IPS DF 4.7 (cell line): ENCODE data around the gene GALNT4.

Source experiments
- DNase-seq: peaks from one replicate; pipeline ENCODE4 v3.0.0-alpha.2; 2013; ENCODE audit warnings: low spot score; ENCODE audit errors: extremely low read depth

GALNT4 gene

DNA sequence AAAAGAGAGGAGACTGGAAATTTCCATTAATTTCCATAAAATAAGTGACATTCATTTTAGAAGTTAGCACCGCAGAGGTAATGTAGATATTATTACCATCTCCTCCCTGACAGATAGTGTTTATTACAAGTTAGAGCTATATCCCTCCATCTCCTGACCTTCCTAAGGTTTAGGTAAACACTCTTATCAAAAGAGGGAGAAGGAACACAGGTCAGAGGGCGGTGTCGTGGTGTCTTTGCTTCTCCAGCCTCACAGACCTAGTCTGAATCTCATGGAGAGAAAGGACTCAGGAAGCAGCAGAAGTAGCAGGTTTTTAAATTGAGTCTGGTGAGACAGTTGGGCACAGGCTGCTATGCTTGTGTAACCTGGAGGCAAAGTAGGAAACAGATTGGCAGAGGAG is 12.8 kb upstream of the GALNT4 start:
- no peak for DNase-seq

DNA sequence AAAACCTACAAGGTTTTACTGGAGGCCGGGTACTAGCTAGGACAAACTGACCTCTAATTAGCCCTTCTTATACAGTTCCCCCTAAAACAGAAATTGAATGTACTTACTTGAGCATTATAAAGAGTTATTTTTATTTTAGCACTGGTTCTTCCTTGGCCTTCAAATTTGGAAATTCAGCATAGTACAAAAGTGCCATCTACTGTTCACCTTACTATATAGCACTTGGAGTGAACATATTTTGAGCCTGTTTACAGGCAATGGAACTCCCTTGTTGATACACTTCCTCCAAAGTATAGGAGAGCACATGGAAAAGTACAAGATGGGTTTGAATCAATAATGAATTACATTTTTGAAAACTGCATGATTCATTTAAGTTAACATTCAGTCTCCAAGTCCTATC is 5.1 kb upstream of the GALNT4 start:
- DNase-seq = no peak

DNA sequence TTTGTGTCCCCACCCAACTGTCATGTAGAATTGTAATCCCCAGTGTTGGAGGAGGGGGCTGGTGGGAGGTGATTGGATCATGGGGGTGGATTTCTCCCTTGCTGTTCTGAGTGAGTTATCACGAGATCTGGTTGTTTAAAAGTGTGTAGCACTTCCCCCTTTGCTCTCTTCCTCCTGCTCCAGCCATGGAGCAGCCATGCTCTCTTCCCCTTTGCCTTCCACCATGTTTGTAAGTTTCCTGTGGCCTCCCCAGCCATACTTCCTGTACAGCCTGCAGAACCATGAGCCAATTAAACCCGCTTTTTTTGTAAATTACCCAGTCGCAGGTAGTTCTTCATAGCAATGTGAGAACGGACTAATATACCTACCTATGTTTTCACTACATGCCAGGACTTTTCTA is 3.8 kb upstream of the GALNT4 start:
- DNase-seq = no peak

DNA sequence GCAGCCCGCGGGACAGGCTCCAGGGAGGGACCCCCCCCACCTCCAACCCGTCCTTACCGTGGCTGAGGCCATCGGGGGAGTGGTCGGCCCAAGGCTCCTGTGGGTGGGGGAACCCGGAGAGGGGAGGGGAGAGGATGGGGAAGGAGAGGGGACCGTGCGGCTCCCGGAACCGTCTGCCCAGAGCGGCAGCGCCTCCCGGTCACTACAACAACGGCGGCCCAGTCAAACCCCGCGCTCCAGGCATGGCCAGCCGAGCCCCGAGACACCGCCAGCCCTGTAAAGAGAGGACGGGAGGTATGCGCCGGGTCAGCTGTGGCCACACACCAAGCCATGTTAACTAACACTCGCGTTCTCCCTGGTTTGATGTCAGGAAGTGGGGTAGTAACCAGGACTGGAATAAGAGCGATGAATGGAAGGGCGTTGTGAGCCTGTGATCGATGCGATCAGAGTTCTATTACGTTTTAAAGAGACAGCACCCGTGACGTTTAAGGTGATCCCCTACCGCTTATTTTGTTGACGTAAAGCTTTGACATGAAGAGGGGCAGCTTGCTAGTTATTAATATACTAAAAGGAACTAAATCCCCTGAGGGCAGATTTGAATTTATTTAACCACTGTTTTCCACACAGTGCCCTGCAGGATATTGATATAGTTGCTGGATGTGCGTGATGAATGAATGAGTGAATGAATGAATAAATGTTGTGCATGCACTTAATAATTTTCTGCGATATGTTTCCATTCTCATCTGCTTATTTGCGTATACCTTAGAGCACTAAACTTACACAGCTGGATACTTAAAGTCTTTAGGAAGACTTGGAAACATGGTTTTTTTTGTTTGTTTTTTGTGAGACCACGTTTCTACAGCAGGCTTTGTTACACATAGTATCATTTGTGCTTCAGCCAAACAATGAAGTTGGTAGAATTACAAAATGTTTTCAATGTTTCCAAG is 1.5 kb upstream of the GALNT4 start, which contains the start of gene POC1B:
POC1B (minus strand) TSS at position 224 of the 947 bp plus-strand sequence; CDS start at position 72, 152 bp downstream.
- peak; percentile 60 for DNase-seq

DNA sequence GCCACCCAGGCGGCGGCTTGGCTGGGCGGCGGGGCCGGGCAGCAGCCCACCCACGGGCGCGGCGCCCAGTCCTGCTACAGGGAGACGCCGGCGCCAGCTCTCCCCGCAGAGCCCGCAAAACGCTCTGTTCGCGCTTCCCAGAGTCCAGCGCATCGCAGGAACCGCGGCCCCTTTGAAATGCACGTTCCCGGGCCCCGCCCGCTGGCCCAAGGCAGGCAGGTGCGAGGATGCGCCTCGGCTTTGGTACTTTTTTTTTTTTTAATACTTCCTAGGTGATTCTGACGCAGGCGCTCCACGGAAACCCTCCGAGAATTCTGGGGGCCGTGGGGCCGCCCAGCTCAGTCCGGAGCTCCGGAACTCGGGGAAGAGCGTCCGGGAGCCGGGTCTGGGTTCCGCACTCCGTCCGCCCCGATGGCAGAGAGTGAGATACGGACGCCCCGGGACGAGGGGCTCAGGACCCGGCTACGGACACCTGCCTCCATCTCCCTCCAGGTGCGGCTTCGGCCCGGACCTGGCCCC is 768 bp upstream of the GALNT4 start:
- DNase-seq = no peak

DNA sequence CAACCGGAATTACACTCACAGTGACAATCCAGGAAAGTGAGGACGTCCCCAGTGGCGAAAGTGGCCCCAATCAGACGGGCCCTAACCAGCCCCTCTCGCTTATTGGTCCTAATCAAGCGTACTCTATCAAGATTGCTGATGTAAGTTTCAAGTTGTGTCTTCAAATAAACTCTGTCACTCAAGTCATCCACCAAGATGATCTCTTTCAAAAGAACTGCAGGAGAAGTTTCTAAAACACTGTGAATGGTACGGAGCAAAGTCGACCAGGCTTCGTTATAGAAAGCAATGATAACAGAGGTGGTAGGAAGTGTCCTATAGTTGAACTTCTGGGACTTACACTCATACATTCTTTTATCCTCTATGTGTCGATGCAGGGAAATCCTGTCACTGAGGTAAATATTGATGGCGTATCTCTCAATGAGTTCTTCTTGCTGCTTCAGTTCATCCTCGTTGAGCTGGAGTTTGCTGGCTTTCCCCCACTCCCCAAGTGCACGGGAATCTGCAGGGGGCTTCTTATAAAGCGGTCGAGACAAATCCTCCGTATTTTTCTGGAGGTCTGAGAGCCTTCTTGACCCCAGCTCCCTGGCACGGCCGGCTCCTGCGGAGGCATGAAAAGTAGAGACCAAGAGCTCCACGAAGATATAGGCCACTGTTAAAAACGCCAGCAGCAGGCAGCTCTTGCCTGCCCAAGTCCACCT is 604 bp downstream of the GALNT4 start:
- DNase-seq = no peak

DNA sequence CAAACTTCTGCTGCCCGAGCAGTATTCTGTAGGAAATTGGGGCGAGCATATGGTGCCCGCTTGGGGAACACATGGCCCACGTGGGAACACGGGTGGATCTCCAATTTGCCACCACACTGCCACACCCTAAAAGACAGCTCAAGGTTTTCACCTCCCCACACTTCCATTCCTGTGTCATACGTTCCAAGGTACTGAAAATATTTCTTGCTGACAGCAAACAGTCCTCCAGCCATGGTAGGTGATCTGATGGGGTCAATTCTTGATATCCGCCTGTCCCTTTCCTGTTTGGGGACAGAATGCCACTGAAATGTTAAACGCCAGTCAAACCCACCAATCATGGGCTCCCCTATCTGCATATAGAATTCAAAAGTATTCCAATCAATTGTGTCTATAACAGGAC is 1.2 kb downstream of the GALNT4 start:
- DNase-seq = no peak

DNA sequence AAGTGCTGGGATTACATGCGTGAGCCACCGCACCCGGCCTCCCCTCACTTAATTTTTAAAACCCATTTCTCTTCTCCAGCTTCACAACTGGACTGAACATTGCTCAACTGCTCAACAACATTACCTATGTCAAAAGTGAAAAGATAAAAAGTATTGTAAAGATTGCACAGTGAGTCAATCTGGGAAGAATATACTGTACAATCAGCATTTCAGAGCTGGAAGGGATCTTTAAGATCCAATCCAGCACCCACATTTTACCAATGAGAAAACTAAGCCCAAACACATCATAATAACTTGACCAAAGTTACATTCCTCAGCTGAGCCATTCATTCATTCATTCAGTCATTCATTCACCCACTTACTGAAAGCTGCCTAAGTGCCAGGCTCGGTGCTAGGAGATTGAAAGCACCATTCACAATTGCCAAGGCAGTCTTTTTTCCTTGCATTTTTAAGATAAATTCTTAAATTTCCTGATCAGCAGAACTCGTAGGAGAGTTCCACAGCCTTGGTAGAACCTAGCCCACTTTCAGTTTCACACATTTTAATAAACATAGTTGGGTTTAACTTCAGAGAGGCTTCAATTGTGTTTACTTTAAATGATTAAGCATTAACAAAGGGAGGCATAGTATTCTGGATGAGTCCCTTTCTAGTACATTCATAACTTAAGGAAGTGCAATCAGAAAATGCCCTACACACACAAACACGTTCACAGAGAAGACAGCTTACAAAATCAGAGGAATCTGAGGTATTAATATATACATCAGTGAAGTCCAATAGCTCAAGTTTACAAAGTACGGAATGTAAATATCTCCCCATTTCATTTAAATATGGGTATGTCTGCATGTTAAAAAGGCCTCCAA is 3.0 kb downstream of the GALNT4 start:
- no peak for DNase-seq

DNA sequence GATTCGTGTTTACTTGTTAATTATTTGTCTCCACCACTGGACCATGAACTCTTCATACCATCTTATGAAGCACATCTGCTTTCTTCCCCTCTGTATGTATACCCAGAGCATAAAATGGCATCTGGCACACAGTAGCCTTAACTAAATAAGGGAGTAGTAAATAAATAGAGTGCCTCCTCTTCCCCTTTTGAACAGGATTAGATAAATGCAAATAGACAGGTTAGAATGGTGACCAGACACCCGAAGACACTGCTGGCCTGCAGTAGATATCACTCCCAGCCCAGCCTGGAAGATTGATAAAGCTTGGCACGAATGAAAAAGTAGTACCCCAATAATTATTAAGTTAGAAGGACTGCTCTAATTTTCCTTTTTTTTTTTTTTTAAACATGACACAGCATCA is 6.9 kb downstream of the GALNT4 start:
- DNase-seq = no peak

DNA sequence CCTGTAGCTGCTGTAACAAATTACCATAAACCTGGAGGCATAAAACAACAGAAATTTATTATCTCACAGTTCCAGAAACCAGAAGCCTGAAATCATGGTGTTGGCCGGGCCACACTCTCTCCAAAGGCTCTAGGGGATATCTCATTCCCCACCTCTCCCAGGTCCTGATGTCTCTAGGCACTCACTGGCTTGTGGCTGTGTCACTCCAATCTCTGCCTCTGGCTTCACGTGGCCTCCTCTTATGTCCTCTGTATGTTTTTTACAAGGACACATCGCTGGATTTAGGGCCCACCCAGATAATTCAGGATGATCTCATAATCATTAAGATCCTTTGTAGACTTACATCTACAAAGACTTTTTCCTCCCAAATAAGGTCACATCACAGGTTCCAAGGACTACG is 8.0 kb downstream of the GALNT4 start:
- no peak for DNase-seq

DNA sequence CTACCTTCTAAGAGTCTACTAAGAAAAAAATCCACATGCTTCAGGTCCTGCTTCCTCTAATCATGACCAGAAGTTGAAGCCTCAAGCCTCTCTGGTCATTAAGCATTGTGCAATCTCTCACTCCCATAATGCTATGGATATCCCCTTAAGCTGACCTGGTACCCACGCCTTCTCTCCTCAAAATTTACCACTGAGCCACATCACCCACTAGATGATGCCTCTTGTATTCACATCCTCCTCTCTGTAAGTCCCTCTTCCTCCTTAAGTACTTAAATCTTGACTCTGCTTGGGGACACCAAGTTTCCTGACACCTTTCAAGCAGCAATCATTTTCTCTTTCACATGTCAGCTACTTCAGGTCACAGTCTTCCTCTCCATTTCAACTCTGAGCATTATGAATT is 9.8 kb downstream of the GALNT4 start:
- DNase-seq = no peak

DNA sequence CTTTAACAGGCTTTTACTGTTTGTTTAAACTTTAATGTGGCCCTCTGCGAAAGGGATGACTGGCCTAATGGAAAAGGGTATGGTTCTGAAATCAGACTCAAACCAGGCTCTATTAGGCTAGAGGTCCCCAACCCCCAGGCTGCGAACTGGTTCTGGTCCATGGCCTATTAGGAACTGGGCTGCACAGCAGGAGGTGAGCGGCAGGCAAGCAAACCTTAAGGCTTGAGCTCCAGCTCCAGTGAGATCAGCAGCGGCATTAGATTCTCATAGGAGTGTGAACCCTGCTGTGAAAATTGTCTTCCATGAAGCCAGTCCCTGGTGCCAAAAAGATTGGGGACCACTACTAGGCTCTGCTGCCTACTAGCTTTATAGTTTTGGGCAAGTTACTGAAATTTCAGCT is 11.1 kb downstream of the GALNT4 start:
- DNase-seq = no peak

DNA sequence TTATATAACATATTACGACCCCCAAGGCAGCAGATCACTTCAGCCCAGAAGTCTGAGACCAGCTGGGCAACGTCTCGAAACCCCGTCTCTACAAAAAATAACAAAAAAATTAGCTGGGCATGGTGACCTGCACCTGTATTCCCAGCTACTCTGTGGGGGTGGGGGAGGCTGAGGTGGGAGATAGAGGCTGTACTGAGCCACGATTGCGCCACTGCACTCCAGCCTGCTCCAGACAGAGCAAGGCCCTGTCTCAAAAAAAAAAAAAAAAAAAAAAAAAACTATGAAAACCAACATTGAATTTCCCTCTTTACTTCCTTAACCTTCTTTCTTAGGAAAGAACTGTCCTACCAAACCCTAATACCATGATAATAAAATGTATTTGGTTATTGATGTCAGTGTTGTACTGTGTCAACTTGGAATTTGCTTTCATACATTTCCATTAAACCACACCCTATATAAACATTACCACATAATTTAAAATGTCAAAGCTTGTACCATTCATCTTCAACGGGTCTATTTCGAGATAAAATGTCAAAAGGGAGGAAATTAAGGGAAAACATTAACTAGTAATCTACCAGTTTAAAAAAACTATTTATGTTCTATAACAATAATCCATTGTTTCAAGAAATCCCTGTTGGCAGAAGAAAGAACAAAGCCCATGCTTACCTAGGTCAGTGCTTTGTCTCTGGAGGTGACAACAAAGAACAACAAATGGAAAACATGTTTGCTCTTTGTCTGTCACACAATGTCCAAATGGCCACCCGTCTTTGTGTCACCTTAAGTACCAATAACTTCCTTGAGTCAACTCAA is 17.4 kb downstream of the GALNT4 start:
- no peak for DNase-seq

DNA sequence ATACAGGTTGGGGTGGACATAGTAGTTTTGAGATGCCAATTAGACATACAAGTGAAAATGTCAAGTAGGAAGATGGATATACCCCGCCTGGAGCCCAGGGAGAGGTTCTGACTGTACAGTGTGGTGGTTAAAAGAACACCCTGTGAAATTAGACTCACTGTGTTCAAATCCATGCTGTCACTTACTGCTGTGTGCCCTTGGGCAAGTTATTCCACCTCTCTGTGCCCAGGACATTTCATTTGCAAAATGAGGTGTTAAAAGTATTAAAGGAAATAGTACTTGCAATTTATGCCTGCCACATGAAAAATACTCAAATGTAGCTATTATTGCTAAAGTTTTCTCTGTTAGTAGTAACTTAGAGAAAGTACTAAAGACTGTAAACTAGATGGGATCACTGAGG is 18.5 kb downstream of the GALNT4 start:
- DNase-seq = no peak

DNA sequence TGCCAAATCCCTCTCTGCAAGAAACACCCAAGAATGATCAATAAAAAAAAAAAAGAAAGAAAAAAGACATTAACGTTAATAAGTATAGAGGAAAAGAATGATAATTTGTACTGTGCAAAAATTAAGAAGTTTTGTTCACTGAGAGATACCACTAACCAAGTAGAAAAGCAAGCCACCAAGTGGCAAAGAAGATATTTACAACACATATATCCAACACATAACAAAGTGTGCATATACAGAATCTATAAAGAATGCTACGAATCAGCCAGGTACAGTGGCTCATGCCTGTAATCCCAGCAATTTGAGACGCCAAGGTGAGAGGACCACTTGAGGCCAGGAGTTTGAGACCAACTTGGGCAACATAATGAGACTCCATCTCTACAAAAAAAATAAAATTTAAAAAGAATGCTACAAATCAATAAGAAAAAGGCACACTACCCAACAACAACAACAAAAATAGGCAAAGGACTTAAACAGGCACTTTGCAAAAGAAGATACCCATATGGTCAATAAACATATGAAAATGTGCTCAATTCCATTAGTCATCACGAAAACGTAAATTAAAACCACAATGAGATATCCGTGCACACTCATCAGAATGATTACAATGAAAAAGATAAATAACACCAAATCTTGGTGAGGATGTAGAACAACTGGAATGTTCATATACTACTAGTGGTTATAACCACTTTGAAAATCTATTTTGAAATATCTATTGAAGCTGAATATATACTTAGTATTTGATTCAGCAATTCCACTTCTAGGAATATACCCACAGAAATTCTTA is 19.8 kb downstream of the GALNT4 start:
- no peak for DNase-seq

DNA sequence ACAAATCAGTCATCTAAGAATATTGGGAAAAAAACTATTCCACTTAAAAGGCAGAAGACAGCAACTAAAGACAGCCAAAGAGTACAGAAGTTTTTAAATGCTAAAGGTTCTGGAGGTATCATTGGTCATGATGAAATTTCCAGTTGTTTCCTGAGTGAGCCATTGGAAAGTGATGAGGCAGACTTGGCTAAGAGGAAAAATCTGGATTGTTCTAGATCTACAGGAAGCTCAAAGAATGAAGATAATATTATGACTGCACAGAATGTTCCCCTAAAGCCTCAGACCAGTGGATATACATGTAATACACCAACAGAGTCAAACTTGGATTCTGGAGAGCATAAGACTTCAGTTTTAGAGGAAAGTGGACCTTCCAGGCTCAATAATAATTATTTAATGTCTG is 22.8 kb downstream of the GALNT4 start:
- no peak for DNase-seq

DNA sequence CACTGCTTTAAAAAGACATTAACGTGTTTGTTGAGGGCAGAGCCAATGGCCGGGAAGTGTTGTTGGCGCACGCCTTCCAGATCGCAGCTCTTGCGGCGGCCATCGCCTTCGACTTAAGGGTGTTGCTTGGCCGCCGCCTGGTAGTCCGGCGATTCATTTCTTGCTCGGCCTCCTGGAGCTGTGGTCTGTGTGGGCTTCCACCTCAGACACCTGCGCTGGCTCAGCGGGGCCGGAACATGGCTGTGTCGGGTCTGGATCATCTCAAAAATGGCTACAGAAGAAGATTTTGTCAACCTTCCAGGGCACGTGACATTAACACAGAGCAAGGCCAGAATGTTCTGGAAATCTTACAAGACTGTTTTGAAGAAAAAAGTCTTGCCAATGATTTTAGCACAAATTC is 24.7 kb downstream of the GALNT4 start:
- DNase-seq = no peak

DNA sequence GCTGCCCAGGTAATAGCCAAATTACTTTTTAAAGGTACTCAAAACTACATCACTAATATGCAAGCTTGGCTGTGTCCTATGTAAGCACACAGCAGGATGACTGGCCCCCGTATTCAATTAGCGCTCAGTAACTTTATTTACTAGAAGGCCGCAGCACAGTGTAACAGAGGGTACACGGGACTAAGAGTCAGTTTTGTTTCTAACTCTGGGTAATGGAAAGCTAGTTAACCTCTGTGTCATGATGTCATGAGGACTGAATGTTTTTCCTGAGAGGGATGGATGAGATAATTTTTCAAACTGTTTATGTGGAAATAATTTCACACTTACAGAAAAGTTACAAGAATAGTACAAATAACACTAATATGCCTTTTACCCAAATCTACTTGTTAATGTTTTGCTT is 27.1 kb downstream of the GALNT4 start:
- DNase-seq = no peak

DNA sequence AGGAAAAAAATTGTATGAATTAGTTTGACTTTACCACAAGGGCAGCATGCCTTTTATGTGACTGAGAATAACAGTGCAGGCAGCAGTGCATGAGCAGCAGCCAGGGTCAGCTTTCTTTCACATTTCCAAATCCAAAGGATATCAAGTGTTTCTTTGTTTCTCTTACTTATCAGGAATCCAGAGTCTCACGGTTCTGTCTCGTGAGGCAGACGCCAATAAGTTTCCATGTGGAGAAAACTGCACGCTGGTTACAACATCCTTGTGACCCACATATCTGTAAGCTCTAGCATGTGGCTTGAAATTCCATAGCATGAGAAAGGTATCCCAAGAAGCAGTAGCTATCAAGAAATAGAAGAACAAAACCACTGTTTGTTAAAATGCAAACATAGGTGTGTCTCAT is 27.6 kb downstream of the GALNT4 start:
- DNase-seq = no peak
